Prostate gland (tissue), 2 donors: ENCODE results near the gene PDE11A. TPM values are rescaled to one million over a fixed set of nuclear protein-coding genes. Genes with fewer than 3 reads are reported as not detected.

Source experiments
- DNase-seq: peaks from one replicate; pipeline ENCODE4 v3.0.0-alpha.2; 2019; ENCODE audit warnings: low spot score
- H3K27ac ChIP-seq, 2 donors: fragments of 200-600 bp; sonication (generic); 2 replicates each; pipeline ENCODE4 v1.5.1; 2017 to 2019
- H3K27me3 ChIP-seq: fragments of 200-600 bp; sonication (generic); replicated peaks from 2 replicates; pipeline ENCODE4 v1.5.1; 2019; ENCODE audit not compliant: insufficient read depth
- H3K36me3 ChIP-seq, 2 donors: fragments of 200-600 bp; sonication (generic); 1 replicate in 1 of 2; 2 replicates in 1 of 2; pipeline versions ENCODE4 v1.5.1 to v1.8.1; 2017 to 2019
- H3K4me1 ChIP-seq: fragments of 200-600 bp; sonication (generic); replicated peaks from 2 replicates; pipeline ENCODE4 v1.5.1; 2019
- H3K4me3 ChIP-seq, 2 donors: fragments of 200-600 bp; sonication (generic); 2 replicates each; pipeline ENCODE4 v1.5.1; 2017 to 2019
- H3K9me3 ChIP-seq: fragments of 200-600 bp; sonication (generic); 2 replicates; pipeline ENCODE4 v1.5.1; 2017
- CTCF ChIP-seq, 4 experiments: fragments of 200-600 bp in 2 of 4; fragments of 450-650 bp in 2 of 4; sonication (generic) in 2 of 4; IDR thresholded peaks; 1 replicate in 3 of 4; 2 replicates in 1 of 4; pipeline ENCODE4 v1.5.1; 2016 to 2019; ENCODE audit warnings: antibody characterized with exemption in 4 of 4, mild to moderate bottlenecking in 2 of 4, moderate library complexity in 2 of 4
- POLR2A ChIP-seq: fragments of 450-650 bp; IDR thresholded peaks from one replicate; pipeline ENCODE4 v1.6.1; 2016; ENCODE audit warnings: antibody characterized with exemption, mild to moderate bottlenecking
- POLR2AphosphoS5 ChIP-seq: sonication (generic); formaldehyde crosslinking; IDR thresholded peaks from one replicate; pipeline ENCODE4 v1.6.1; 2017; ENCODE audit warnings: antibody characterized with exemption
- WGBS: methylation state at CpG from one replicate; pipeline ENCODE4 v1.1.5; 2018; 5-methylcytosine and 5-hydroxymethylcytosine counted together
- intact Hi-C: fragments of 100-400 bp; cut with DNase I; formaldehyde crosslinking; loops from one replicate; pipeline ENCODE4 v1.14.2; 2022
- total RNA-seq, 2 donors: library from RNA; depleted of rRNA; stranded (reverse); fragments of >200 nt; gene quantifications; one replicate each; pipeline ENCODE4 v1.1.0, GENCODE V29; 2016

PDE11A gene
- total RNA-seq, 2 donors from 2014 or later, result 14.9 to 26.6 TPM

DNA sequence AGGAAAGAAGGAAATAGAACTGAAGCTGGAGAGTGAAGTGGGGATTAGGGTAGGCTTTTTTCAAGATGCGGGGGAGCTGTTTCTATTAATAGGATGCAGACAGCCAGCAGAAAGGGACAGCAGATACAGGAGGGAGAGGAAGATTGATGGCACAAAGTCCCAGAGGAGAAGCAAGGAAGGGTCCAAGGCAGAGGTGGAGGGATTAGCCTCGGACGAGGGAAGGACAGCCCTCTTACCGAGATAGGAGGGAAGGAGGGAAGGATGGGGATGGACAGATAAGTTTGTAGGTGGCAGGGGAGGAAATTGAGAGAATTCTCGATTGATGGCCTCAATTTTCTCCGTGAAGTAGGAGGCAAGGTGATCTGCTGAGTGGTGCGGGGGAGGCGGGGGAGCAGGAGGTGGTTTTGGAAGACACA, 362.6 kb downstream of the PDE11A start:
- TF ChIP-seq CTCF (IDR thresholded peaks at IDR 0.05), result no peak
- no peak for TF ChIP-seq POLR2AphosphoS5
- no peak for TF ChIP-seq POLR2A
- no peak for DNase-seq
- no peaks in the 10 kb centered on the region for H3K4me1 ChIP-seq
- intact Hi-C loops, result no loop called here
- H3K27ac ChIP-seq, result no peak overlapping the region
- H3K4me3 ChIP-seq, result no peak overlapping the region
- 93% methylated on average over 8 of the region's 8 CpGs for WGBS
- H3K9me3 ChIP-seq, result no peaks in the 10 kb centered on the region
- H3K27me3 ChIP-seq, result no peaks in the 10 kb centered on the region
- no peaks in the 10 kb centered on the region for H3K36me3 ChIP-seq

GRCh38 chr2:177708660-177709444, 363.7 kb downstream of the PDE11A start:
- no peaks in the 10 kb centered on the region for H3K36me3 ChIP-seq
- no peak overlapping the region for H3K4me3 ChIP-seq
- no peaks in the 10 kb centered on the region for H3K27me3 ChIP-seq
- WGBS, result 81% methylated on average over 9 of the region's 9 CpGs
- H3K9me3 ChIP-seq, result no peaks in the 10 kb centered on the region
- intact Hi-C loops, result no loop called here
- DNase-seq, result no peak
- no peaks in the 10 kb centered on the region for H3K4me1 ChIP-seq
- no peak overlapping the region for H3K27ac ChIP-seq
- TF ChIP-seq POLR2AphosphoS5, result no peak
- no peak for TF ChIP-seq CTCF (IDR thresholded peaks at IDR 0.05)
- no peak for TF ChIP-seq POLR2A

DNA sequence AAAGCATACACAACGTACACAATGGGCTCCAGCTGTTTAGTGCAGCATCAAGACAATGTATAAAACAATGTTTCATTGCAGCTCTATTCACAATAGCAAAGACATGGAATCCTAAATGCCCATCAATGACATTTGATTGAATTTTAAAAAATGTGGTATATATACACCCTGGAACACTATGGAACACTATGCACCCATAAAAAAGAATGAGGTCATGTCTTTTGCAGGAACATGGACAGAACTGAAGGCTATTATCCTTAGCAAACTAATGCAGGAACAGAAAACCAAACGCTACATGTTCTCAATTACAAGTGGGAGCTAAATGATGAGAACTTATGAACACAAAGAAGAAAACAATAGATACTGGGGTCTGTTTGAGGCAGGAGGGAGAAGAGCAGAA, 364.5 kb downstream of the PDE11A start:
- Histone ChIP-seq H3K36me3 (no peaks in the 10 kb centered on the region), H3K27ac (no peak overlapping the region), H3K4me3 (no peak overlapping the region), H3K4me1 (no peaks in the 10 kb centered on the region), H3K27me3 (no peaks in the 10 kb centered on the region), H3K9me3 (no peaks in the 10 kb centered on the region)
- no peak for TF ChIP-seq CTCF (IDR thresholded peaks at IDR 0.05)
- TF ChIP-seq POLR2A, result no peak
- no peak for TF ChIP-seq POLR2AphosphoS5
- WGBS, result 98% methylated on average over 2 of the region's 2 CpGs
- no peak for DNase-seq
- intact Hi-C loops, result no loop called here

DNA sequence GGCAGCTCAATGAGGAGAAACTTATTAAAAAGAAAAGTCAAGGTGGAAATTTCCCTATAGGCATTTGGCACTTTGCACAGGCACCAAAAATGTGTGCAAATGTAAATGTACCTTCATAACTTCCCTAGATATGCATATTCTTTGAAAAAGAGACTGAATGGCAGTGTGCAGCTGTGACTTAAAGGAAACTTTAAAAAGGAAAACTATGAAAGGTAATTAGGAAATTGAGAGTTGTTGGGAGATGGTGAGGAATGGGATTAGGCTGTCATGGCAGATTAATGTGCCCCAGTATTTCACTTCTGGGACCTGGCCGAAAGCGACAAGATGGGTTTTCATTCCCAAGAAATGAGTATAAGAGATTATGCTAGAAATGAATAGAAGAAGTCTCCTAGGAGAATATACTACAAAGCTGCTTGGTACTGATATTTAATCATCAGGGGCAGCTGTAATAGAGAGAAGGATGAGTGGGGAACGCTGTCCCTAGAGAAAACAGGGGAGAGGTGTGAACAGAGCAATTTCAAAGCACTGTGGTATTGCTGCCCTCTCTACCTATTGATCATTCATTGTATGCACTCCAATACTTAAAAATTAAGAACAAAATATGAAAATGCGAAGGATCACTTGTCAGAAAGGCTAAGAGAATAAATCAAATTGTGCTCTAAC, 366.9 kb downstream of the PDE11A start:
- 82% methylated on average over 4 of the region's 4 CpGs for WGBS
- no peak for DNase-seq
- H3K36me3 ChIP-seq, result no peaks in the 10 kb centered on the region
- no peaks in the 10 kb centered on the region for H3K4me1 ChIP-seq
- no peaks in the 10 kb centered on the region for H3K9me3 ChIP-seq
- intact Hi-C loops, result no loop called here
- no peak overlapping the region for H3K4me3 ChIP-seq
- H3K27me3 ChIP-seq, result no peaks in the 10 kb centered on the region
- TF ChIP-seq POLR2AphosphoS5 (no peak), CTCF (IDR thresholded peaks at IDR 0.05) (no peak), POLR2A (no peak)
- no peak overlapping the region for H3K27ac ChIP-seq

- Histone ChIP-seq H3K4me1 (no peaks in the 10 kb centered on the region), H3K27me3 (no peaks in the 10 kb centered on the region), H3K36me3 (no peaks in the 10 kb centered on the region), H3K9me3 (no peaks in the 10 kb centered on the region), H3K27ac (no peak overlapping the region), H3K4me3 (no peak overlapping the region)
- no peak for TF ChIP-seq POLR2AphosphoS5
- no peak for DNase-seq
- WGBS, result 92% methylated on average over 1 of the region's 1 CpG
- intact Hi-C loops, result no loop called here
These were observed 369.4 kb downstream of the PDE11A start for GRCh38 chr2:177703159-177703558.
